K562 (cell line): ENCODE results near the gene TRIM27. TPM values are rescaled to one million over a fixed set of nuclear protein-coding genes. Genes with fewer than 3 reads are reported as not detected.

Source experiments
- ZFP36 ChIP-seq: fragments of 150-350 bp; IDR thresholded peaks from 2 replicates; pipeline ENCODE4 v1.6.1; 2018; ENCODE audit warnings: low read length, low read depth; ENCODE audit not compliant: partially characterized antibody
- ZNF407 ChIP-seq: fragments of 450-650 bp; IDR thresholded peaks from 2 replicates; pipeline ENCODE4 v1.6.1; 2016; ENCODE audit warnings: low read depth
- ZNF668 ChIP-seq: fragments of 250-450 bp; sonication (Bioruptor Pico); IDR thresholded peaks from 2 replicates; pipeline ENCODE4 v1.8.0; 2022; ENCODE audit warnings: mild to moderate bottlenecking, inconsistent platforms
- polyA plus RNA-seq, 8 experiments: library from polyadenylated mRNA; depleted of rRNA in 4 of 8; stranded (reverse) in 5 of 8; unstranded in 3 of 8; fragments of >200 nt; fragmentation: Nextera tagmentation in 2 of 8; fragmentation: Illumina TruSeq in 1 of 8; extraction: Ambion mirVana in 2 of 8; extraction: Trizol in 1 of 8; gene quantifications; 2 replicates each; pipeline versions ENCODE4 v1.2.1 to v1.2.3, GENCODE V29; 2011 to 2014; ENCODE audit warnings: inconsistent platforms in 1 of 8, missing spikeins in 1 of 8
- total RNA-seq, 7 experiments: library from RNA; depleted of rRNA in 6 of 7; stranded (reverse); fragments of >200 nt in 6 of 7; fragmentation: Illumina TruSeq in 2 of 7; extraction: Trizol in 2 of 7; gene quantifications; 2 replicates each; pipeline versions ENCODE4 v1.2.1 to v1.2.3, GENCODE V29; 2011 to 2021; ENCODE audit warnings: low replicate concordance in 1 of 7
- TF ChIP-seq, protein P1 (sequence below): fragments of 450-650 bp; IDR thresholded peaks from one replicate; pipeline ENCODE4 v1.6.1; 2018; ENCODE audit warnings: mild to moderate bottlenecking, moderate library complexity; ENCODE audit not compliant: partially characterized antibody
- TF ChIP-seq, protein P2 (sequence below): fragments of 450-650 bp; IDR thresholded peaks from 2 replicates; pipeline ENCODE4 v1.6.1; 2016; ENCODE audit warnings: mild to moderate bottlenecking, moderate library complexity

Gene TRIM27
- total and polyA plus RNA-seq, 9 of the 15 experiments (the other 6 are each of a cell fraction or from before 2014, with no cell fraction given): 37.7 to 235 (median 122) TPM

- TF ChIP-seq, protein P1, sequence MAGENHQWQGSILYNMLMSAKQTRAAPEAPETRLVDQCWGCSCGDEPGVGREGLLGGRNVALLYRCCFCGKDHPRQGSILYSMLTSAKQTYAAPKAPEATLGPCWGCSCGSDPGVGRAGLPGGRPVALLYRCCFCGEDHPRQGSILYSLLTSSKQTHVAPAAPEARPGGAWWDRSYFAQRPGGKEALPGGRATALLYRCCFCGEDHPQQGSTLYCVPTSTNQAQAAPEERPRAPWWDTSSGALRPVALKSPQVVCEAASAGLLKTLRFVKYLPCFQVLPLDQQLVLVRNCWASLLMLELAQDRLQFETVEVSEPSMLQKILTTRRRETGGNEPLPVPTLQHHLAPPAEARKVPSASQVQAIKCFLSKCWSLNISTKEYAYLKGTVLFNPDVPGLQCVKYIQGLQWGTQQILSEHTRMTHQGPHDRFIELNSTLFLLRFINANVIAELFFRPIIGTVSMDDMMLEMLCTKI: no peak
- TF ChIP-seq ZNF407 (no peak), ZNF668 (CRISPR knock-in tag) (no peak), ZFP36 (no peak)
- TF ChIP-seq, protein P2, sequence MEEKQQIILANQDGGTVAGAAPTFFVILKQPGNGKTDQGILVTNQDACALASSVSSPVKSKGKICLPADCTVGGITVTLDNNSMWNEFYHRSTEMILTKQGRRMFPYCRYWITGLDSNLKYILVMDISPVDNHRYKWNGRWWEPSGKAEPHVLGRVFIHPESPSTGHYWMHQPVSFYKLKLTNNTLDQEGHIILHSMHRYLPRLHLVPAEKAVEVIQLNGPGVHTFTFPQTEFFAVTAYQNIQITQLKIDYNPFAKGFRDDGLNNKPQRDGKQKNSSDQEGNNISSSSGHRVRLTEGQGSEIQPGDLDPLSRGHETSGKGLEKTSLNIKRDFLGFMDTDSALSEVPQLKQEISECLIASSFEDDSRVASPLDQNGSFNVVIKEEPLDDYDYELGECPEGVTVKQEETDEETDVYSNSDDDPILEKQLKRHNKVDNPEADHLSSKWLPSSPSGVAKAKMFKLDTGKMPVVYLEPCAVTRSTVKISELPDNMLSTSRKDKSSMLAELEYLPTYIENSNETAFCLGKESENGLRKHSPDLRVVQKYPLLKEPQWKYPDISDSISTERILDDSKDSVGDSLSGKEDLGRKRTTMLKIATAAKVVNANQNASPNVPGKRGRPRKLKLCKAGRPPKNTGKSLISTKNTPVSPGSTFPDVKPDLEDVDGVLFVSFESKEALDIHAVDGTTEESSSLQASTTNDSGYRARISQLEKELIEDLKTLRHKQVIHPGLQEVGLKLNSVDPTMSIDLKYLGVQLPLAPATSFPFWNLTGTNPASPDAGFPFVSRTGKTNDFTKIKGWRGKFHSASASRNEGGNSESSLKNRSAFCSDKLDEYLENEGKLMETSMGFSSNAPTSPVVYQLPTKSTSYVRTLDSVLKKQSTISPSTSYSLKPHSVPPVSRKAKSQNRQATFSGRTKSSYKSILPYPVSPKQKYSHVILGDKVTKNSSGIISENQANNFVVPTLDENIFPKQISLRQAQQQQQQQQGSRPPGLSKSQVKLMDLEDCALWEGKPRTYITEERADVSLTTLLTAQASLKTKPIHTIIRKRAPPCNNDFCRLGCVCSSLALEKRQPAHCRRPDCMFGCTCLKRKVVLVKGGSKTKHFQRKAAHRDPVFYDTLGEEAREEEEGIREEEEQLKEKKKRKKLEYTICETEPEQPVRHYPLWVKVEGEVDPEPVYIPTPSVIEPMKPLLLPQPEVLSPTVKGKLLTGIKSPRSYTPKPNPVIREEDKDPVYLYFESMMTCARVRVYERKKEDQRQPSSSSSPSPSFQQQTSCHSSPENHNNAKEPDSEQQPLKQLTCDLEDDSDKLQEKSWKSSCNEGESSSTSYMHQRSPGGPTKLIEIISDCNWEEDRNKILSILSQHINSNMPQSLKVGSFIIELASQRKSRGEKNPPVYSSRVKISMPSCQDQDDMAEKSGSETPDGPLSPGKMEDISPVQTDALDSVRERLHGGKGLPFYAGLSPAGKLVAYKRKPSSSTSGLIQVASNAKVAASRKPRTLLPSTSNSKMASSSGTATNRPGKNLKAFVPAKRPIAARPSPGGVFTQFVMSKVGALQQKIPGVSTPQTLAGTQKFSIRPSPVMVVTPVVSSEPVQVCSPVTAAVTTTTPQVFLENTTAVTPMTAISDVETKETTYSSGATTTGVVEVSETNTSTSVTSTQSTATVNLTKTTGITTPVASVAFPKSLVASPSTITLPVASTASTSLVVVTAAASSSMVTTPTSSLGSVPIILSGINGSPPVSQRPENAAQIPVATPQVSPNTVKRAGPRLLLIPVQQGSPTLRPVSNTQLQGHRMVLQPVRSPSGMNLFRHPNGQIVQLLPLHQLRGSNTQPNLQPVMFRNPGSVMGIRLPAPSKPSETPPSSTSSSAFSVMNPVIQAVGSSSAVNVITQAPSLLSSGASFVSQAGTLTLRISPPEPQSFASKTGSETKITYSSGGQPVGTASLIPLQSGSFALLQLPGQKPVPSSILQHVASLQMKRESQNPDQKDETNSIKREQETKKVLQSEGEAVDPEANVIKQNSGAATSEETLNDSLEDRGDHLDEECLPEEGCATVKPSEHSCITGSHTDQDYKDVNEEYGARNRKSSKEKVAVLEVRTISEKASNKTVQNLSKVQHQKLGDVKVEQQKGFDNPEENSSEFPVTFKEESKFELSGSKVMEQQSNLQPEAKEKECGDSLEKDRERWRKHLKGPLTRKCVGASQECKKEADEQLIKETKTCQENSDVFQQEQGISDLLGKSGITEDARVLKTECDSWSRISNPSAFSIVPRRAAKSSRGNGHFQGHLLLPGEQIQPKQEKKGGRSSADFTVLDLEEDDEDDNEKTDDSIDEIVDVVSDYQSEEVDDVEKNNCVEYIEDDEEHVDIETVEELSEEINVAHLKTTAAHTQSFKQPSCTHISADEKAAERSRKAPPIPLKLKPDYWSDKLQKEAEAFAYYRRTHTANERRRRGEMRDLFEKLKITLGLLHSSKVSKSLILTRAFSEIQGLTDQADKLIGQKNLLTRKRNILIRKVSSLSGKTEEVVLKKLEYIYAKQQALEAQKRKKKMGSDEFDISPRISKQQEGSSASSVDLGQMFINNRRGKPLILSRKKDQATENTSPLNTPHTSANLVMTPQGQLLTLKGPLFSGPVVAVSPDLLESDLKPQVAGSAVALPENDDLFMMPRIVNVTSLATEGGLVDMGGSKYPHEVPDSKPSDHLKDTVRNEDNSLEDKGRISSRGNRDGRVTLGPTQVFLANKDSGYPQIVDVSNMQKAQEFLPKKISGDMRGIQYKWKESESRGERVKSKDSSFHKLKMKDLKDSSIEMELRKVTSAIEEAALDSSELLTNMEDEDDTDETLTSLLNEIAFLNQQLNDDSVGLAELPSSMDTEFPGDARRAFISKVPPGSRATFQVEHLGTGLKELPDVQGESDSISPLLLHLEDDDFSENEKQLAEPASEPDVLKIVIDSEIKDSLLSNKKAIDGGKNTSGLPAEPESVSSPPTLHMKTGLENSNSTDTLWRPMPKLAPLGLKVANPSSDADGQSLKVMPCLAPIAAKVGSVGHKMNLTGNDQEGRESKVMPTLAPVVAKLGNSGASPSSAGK: peak; percentile 72; the same call in 1 of the 2 replicates
Measured at GRCh38 chr6:28895131-28895812, 28.5 kb downstream of the TRIM27 start (continued).
